Gastrocnemius medialis (tissue), 4 donors: ENCODE data around the gene PLBD2.

Experiments used
- CTCF ChIP-seq, 5 experiments: fragments of 450-650 bp in 3 of 5; fragments of 200-600 bp in 2 of 5; sonication (generic) in 2 of 5; IDR thresholded peaks in 4 of 5; conservative IDR thresholded peaks in 1 of 5; 1 replicate in 4 of 5; 2 replicates in 1 of 5; pipeline ENCODE4 v1.5.1; 2016 to 2019; ENCODE audit warnings: antibody characterized with exemption in 5 of 5, mild to moderate bottlenecking in 3 of 5, moderate library complexity in 3 of 5
- POLR2A ChIP-seq, 2 donors: fragments of 450-650 bp; IDR thresholded peaks; one replicate each; pipeline ENCODE4 v1.6.1; 2017; ENCODE audit warnings: antibody characterized with exemption in 2 of 2, mild to moderate bottlenecking in 2 of 2, moderate library complexity in 2 of 2

DNA sequence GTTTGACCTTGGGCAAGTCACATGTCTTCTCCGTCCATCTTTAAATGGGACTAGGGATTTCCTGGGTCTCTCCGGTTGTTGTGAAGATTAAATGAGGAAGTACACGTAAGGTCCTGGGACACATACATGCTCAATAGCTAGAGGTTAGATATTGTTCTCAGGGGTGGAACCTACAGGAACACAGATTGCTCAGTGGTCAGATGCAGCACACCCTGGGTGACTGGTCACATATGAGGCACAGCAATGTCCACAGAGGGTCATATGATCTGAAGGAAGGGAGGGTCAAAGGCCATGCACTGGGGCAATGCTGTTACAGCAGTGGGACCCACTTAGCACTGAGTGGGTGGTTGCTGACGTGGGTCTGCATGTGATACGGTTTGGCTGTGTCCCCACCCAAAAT lies 12.0 kb upstream of the PLBD2 start:
- TF ChIP-seq POLR2A (IDR thresholded peaks at IDR 0.05) (no peak), CTCF (IDR thresholded peaks at IDR 0.05 in 4 of 5, conservative IDR thresholded peaks at IDR 0.05 in 1 of 5) (no peak)
